ENCODE measurements around the gene ALK. TPM values are rescaled to one million over a fixed set of nuclear protein-coding genes. Genes with fewer than 3 reads are reported as not detected.

The ALK gene
- total RNA-seq, 4 donors from 2014 or later: 0.85 to 2.4 (median 1.8) TPM

DNA sequence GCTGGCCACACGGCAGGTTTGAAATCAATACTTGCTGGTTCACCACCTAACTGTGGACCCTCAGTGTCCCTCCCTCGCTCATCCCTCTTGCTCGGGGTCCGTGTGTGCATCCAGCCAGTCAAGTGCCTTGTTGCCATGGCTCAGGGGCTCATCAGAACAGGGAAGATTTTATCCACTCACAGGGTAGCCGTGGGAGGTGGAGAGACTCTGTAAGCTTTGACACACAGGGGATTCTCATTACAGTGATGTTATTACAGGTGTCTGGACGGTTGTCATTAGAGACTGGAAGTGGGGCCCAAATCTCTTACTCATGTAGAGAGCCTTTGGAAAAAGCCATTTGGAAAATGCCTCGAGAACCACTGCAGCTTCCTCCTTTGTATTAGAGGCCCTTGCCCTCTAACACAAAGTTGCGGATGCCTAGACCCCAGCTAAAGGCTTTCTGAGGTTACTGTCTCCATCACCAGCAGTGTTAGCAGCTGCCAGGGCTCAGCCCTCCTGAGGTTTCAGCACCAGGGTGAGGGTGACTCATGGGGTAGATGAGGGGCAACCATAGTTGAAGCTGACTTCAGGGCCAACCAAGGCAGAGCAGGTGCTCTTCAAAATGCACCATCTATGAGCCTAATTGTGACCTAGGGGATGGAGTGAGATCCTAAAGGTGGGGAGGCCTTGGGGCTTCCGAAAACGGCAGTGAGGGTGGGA, 610.6 kb downstream of the ALK start:
- TF ChIP-seq CTCF (IDR thresholded peaks at IDR 0.05; ENCODE audit: low read depth): no peak

- no peak for TF ChIP-seq CTCF (IDR thresholded peaks at IDR 0.05; ENCODE audit: low read depth)
Measured at GRCh38 chr2:29309090-29310029, 612.0 kb downstream of the ALK start.

GRCh38 chr2:29308366-29308765, 613.0 kb downstream of the ALK start:
- no peak for TF ChIP-seq CTCF (IDR thresholded peaks at IDR 0.05; ENCODE audit: low read depth)

DNA sequence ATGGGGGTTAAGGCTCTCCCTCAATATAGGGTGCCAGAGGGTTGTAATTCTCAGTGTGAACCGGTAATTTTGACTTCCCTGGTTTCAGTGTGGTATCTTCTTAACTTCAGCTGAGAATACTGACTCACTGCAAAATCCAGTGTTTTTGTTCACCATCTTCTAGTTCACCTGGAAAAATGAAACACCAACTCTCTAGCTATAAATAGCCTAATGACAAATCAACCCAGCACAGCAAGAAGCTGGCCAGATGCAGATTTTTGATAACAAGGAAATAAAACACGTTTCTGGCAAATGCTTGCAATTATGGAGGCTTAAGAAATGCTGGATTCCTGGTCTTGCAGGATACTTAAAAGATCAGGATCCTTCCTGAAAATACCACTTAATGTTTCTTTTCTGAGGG, 613.9 kb downstream of the ALK start:
- TF ChIP-seq CTCF (IDR thresholded peaks at IDR 0.05; ENCODE audit: low read depth): no peak

DNA sequence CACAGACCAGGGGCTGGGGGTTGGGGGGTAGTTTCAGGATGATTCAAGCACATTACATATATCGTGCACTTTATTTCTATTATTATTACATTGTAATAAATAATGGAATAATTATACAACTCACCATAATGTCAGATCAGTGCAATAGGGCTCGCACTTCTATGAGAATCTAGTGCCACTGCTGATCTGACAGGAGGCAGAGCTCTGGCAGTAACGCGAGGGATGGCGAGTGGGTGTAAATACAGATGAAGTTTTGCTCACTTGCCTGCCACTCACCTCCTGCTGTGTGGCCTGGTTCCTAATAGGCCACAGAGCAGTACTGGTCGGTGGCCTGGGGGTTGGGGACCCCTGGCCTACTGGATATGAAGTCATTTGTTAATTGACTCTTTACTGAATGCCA, 615.6 kb downstream of the ALK start:
- TF ChIP-seq CTCF (IDR thresholded peaks at IDR 0.05; ENCODE audit: low read depth): no peak

DNA sequence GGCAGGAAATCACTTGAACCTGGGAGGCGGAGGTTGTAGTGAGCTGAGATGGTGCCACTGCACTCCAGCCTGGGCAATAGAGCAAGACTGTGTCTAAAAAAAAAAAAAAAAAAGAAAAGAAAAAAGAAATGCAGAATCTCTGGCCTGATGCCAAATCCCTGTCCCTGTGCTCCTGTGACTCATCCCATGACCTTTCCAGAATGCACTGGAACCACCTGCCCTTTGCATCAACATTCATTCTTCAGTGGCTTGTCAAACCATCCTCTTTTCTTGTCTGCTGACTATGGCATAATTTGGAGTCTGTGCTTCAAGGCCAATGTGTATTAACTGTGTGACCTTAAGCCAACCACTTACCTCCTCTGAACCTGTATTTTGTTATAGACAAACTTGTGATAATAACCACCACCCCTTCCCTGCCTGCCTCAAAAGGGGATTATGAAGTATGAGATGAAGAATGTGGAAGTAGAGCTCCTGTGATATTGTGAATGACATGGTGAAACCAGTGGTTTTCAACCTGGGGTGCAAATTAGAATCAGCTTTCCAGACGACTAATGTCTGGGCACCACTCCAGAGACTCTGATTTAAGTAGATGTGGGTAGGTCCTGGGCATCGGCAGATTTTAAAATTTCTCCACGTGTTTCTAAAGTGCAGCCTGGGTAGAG, 616.9 kb downstream of the ALK start:
- no peak for TF ChIP-seq CTCF (IDR thresholded peaks at IDR 0.05; ENCODE audit: low read depth)

DNA sequence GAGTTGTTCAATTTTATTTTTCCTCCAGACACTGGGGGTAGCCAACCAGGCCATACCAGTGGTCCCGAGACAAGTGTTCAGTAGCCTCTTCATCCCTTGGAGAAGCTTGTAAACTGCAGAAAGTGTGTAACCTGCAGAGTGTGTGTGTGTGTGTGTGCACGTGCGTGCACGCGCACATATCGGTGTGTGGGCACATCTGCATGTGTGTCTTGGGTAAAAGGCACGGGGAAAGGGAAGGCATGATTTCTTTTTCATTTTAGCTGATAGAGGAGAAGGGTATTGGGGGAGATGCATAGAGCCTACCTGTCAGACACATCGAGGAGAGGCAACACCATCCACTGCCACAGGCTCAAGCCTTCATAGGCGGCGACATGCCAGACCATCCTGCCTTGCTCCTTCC, 624.8 kb downstream of the ALK start:
- no peak for TF ChIP-seq CTCF (IDR thresholded peaks at IDR 0.05; ENCODE audit: low read depth)
